K562 (cell line): ENCODE results near the gene LRP2BP. TPM values are rescaled to one million over a fixed set of nuclear protein-coding genes. Genes with fewer than 3 reads are reported as not detected.

Experiments
- ATAC-seq: fragments of 200-7000 bp; cut with Tn5 transposase; 3 replicates; pipeline ENCODE4 v1.9.1; 2020; ENCODE audit warnings: moderate library complexity
- BruUV-seq: library from RNA; stranded (reverse); fragments of 400-500 nt; replicated peaks from 2 replicates; lab custom pipeline; 2021; lab: Mats Ljungman, UMichigan
- CTCF ChIA-PET: fragments of 300-600 bp; formaldehyde crosslinking; extraction: SDS; loops from one replicate; lab custom pipeline; 2021; ENCODE audit warnings: low intra/inter-chr PET ratio; lab: Yijun Ruan, JAX
- POLR2A ChIA-PET: fragments of 300-600, 350-650 bp; sonication (Branson Sonifier 250); formaldehyde crosslinking; extraction: SDS; loops from one replicate; lab custom pipeline; 2021; ENCODE audit warnings: antibody characterized with exemption, inconsistent platforms; lab: Yijun Ruan, JAX
- DNase-seq, 4 experiments: peaks; one replicate each; pipeline versions ENCODE4 v3.0.0 to v3.0.0-alpha.2; 2011 to 2018; ENCODE audit warnings: low spot score in 3 of 4, mixed read lengths in 3 of 4; ENCODE audit errors: extremely low read depth in 1 of 4
- FAIRE-seq: peaks from 2 replicates; lab custom pipeline; 2011; peaks lifted over from hg19 to GRCh38; lab: Jason Lieb, UNC
- H2AFZ ChIP-seq: 2 replicates; pipeline ENCODE4 v1.6.0; 2011; ENCODE audit warnings: low read depth, low read length, control low read depth, inconsistent platforms
- H3K27ac ChIP-seq: fragments of 200-600 bp; 3 replicates; pipeline ENCODE4 v1.8.0; 2011; ENCODE audit warnings: low read depth, mild to moderate bottlenecking, control low read depth, inconsistent platforms, low read length, moderate library complexity, mixed read lengths; ENCODE audit errors: extremely low read depth
- H3K27me3 ChIP-seq, 2 experiments: fragments of 300-600 bp in 1 of 2; 2 replicates in 1 of 2; 3 replicates in 1 of 2; pipeline versions ENCODE4 v1.6.0 to v1.8.0; 2011; ENCODE audit warnings: inconsistent platforms in 2 of 2, low read length in 2 of 2, mild to moderate bottlenecking in 1 of 2, mixed read lengths in 1 of 2, moderate library complexity in 1 of 2; ENCODE audit not compliant: control insufficient read depth in 2 of 2, insufficient read depth in 2 of 2
- H3K36me3 ChIP-seq: fragments of 300-600 bp; 3 replicates; pipeline ENCODE4 v1.8.0; 2011; ENCODE audit warnings: mild to moderate bottlenecking, low read length, inconsistent platforms; ENCODE audit not compliant: control insufficient read depth, insufficient read depth
- H3K4me1 ChIP-seq, 2 experiments: fragments of 200-600 bp in 1 of 2; replicated peaks in 1 of 2; 2 replicates in 1 of 2; 3 replicates in 1 of 2; pipeline versions ENCODE4 v1.5.1 to v1.8.0; 2011; ENCODE audit warnings: inconsistent platforms in 2 of 2, low read length in 2 of 2, mild to moderate bottlenecking in 1 of 2, mixed read lengths in 1 of 2, moderate library complexity in 1 of 2; ENCODE audit not compliant: control insufficient read depth in 2 of 2, insufficient read depth in 2 of 2
- H3K4me2 ChIP-seq: 2 replicates; pipeline ENCODE4 v1.6.1; 2011; ENCODE audit warnings: low read length, control low read depth, inconsistent platforms, mixed read lengths; ENCODE audit not compliant: insufficient read depth
- H3K4me3 ChIP-seq: fragments of 200-600 bp; sonication (generic), shearing (Covaris generic); 2 replicates; pipeline ENCODE4 v1.5.1; 2016; ENCODE audit warnings: control low read depth, inconsistent platforms
- H3K79me2 ChIP-seq: fragments of 200-600 bp; 3 replicates; pipeline ENCODE4 v1.8.0; 2011; ENCODE audit warnings: low read length, inconsistent platforms; ENCODE audit not compliant: control insufficient read depth, insufficient read depth
- H3K9ac ChIP-seq, 2 experiments: 2 replicates each; pipeline versions ENCODE4 v1.6.0 to v1.6.1; 2011; ENCODE audit warnings: low read depth in 2 of 2, low read length in 2 of 2, control low read depth in 1 of 2, inconsistent platforms in 1 of 2, mild to moderate bottlenecking in 1 of 2, mixed read lengths in 1 of 2; ENCODE audit not compliant: insufficient read depth in 1 of 2
- H3K9me1 ChIP-seq: one replicate; pipeline ENCODE4 v1.6.0; 2011; ENCODE audit warnings: inconsistent platforms, mild to moderate bottlenecking, low read length, moderate library complexity; ENCODE audit not compliant: control insufficient read depth, insufficient read depth
- H3K9me3 ChIP-seq: replicated peaks from 2 replicates; pipeline ENCODE4 v1.5.1; 2011; ENCODE audit warnings: low read depth, low read length, inconsistent platforms; ENCODE audit not compliant: control insufficient read depth, insufficient read depth
- H4K20me1 ChIP-seq: replicated peaks from 2 replicates; pipeline ENCODE4 v1.6.1; 2011; ENCODE audit warnings: low read length, inconsistent platforms, mixed read lengths; ENCODE audit not compliant: control insufficient read depth, insufficient read depth
- ADNP ChIP-seq: fragments of 200-800 bp; sonication (Bioruptor generic); IDR thresholded peaks from 2 replicates; pipeline ENCODE4 v1.6.1; 2016; ENCODE audit warnings: missing genetic modification characterization, missing compliant biosample characterization
- BCOR ChIP-seq: fragments of 450-650 bp; IDR thresholded peaks from 2 replicates; pipeline ENCODE4 v1.6.1; 2016
- BHLHE40 ChIP-seq: IDR thresholded peaks from 2 replicates; pipeline ENCODE4 v1.6.1; 2011; ENCODE audit warnings: low read length, improper control_type of control experiment
- BRF1 ChIP-seq: IDR thresholded peaks from 3 replicates; pipeline ENCODE4 v1.6.1; 2011; ENCODE audit warnings: borderline replicate concordance, mild to moderate bottlenecking; ENCODE audit not compliant: insufficient read length; ENCODE audit errors: extremely low read depth
- GTF2E2 ChIP-seq: fragments of 200-800 bp; sonication (Bioruptor generic); IDR thresholded peaks from 2 replicates; pipeline ENCODE4 v1.6.1; 2016; ENCODE audit warnings: missing genetic modification characterization, missing compliant biosample characterization
- MCM3 ChIP-seq: fragments of 450-650 bp; IDR thresholded peaks from 2 replicates; pipeline ENCODE4 v1.6.1; 2016
- MEF2A ChIP-seq: IDR thresholded peaks from 2 replicates; pipeline ENCODE4 v1.6.1; 2011; ENCODE audit warnings: low read depth, mild to moderate bottlenecking, low read length, moderate library complexity; ENCODE audit not compliant: control insufficient read depth
- MYNN ChIP-seq, 2 experiments: sonication (generic); formaldehyde crosslinking in 1 of 2; IDR thresholded peaks; 2 replicates each; pipeline versions ENCODE4 v1.5.0 to v1.6.1; 2016 to 2020; ENCODE audit warnings: antibody characterized with exemption in 1 of 2, missing genetic modification reagents in 1 of 2
- PATZ1 ChIP-seq: fragments of 250-450 bp; sonication (Bioruptor Pico); IDR thresholded peaks from 2 replicates; pipeline ENCODE4 v1.5.0; 2020; ENCODE audit warnings: mild to moderate bottlenecking, borderline replicate concordance
- SIN3A ChIP-seq, 2 experiments: fragments of 150-350 bp in 1 of 2; IDR thresholded peaks; 2 replicates each; pipeline ENCODE4 v1.6.1; 2011 to 2016; ENCODE audit warnings: borderline replicate concordance in 2 of 2, low read depth in 2 of 2, low read length in 2 of 2, mild to moderate bottlenecking in 2 of 2, moderate library complexity in 2 of 2; ENCODE audit not compliant: control insufficient read depth in 1 of 2
- ZBTB11 ChIP-seq, 3 experiments: fragments of 200-800 bp in 1 of 3; fragments of 250-450 bp in 1 of 3; fragments of 450-650 bp in 1 of 3; sonication (Bioruptor Pico) in 1 of 3; sonication (Bioruptor generic) in 1 of 3; formaldehyde crosslinking in 1 of 3; IDR thresholded peaks; 2 replicates each; pipeline versions ENCODE4 v1.6.1 to v1.8.0; 2016 to 2022; ENCODE audit warnings: mild to moderate bottlenecking in 2 of 3, missing genetic modification characterization in 2 of 3, missing compliant biosample characterization in 1 of 3, moderate library complexity in 1 of 3
- ZNF384 ChIP-seq: IDR thresholded peaks from 2 replicates; pipeline ENCODE4 v1.6.1; 2012; ENCODE audit warnings: low read depth, low read length, improper control_type of control experiment
- ZNF584 ChIP-seq: fragments of 200-800 bp; sonication (Bioruptor generic); IDR thresholded peaks from 2 replicates; pipeline ENCODE4 v1.6.1; 2016; ENCODE audit warnings: low read depth, mild to moderate bottlenecking, missing genetic modification characterization, missing compliant biosample characterization
- WGBS: fragments of 100-300 bp; shearing (Covaris generic); methylation state at CpG from one replicate; pipeline ENCODE4 v1.1.6; 2016; ENCODE audit warnings: low coverage, mixed read lengths; ENCODE audit not compliant: insufficient coverage; ENCODE audit errors: missing lambda C conversion rate; 5-methylcytosine and 5-hydroxymethylcytosine counted together
- in situ Hi-C: fragments of 300-500 bp; cut with MboI; formaldehyde crosslinking; loops from 4 replicates; pipeline ENCODE4 v1.15.0; 2018; ENCODE audit warnings: inconsistent platforms, mixed read lengths
- intact Hi-C: fragments of 100-400 bp; cut with micrococcal nuclease; formaldehyde crosslinking; loops from 2 replicates; pipeline ENCODE4 v1.14.2; 2022
- polyA plus RNA-seq, 8 experiments: library from polyadenylated mRNA; depleted of rRNA in 4 of 8; stranded (reverse) in 5 of 8; unstranded in 3 of 8; fragments of >200 nt; fragmentation: Nextera tagmentation in 2 of 8; fragmentation: Illumina TruSeq in 1 of 8; extraction: Ambion mirVana in 2 of 8; extraction: Trizol in 1 of 8; gene quantifications; 2 replicates each; pipeline versions ENCODE4 v1.2.1 to v1.2.3, GENCODE V29; 2011 to 2014; ENCODE audit warnings: inconsistent platforms in 1 of 8, missing spikeins in 1 of 8
- total RNA-seq, 7 experiments: library from RNA; depleted of rRNA in 6 of 7; stranded (reverse); fragments of >200 nt in 6 of 7; fragmentation: Illumina TruSeq in 2 of 7; extraction: Trizol in 2 of 7; gene quantifications; 2 replicates each; pipeline versions ENCODE4 v1.2.1 to v1.2.3, GENCODE V29; 2011 to 2021; ENCODE audit warnings: low replicate concordance in 1 of 7

The LRP2BP gene
- total and polyA plus RNA-seq, 9 of the 15 experiments (the other 6 are each of a cell fraction or from before 2014, with no cell fraction given): 0.42 to 2.1 (median 0.62) TPM

GRCh38 chr4:185396724-185397385 lies 1.1 kb upstream of the LRP2BP start, which contains the start of gene ANKRD37:
Gene ANKRD37, plus strand, starts transcription at chr4:185396841. Its CDS starts 83 bp downstream, at chr4:185396924.
- intact Hi-C loops: loop anchor here (5.0 kb wide), 1 partner anchor 80 kb away; no protein-coding TSS in a partner anchor
- CTCF ChIA-PET: no interaction called here
- no TSS peak for BruUV-seq
- no peak for TF ChIP-seq GTF2E2 (tag)
- no peak for TF ChIP-seq BRF1
- no peak for TF ChIP-seq MCM3
- TF ChIP-seq MYNN (IDR thresholded peaks at IDR 0.05): 0 out of 2 replicates have a peak, but pooled peaks have one; percentile 28
- TF ChIP-seq MYNN (CRISPR knock-in tag; IDR thresholded peaks at IDR 0.05): no peak
- TF ChIP-seq ADNP: no peak
- TF ChIP-seq ZNF384: no peak
- no peak for TF ChIP-seq BCOR
- TF ChIP-seq MEF2A: no peak
- 0 out of 6 replicates have a peak, but pooled peaks of 1 of the 3 experiments have one; percentile 20 for TF ChIP-seq ZBTB11 (CRISPR knock-in tag; IDR thresholded peaks at IDR 0.05)
- 0 out of 4 replicates have a peak, but pooled peaks have one; percentile 51 to 68 for TF ChIP-seq SIN3A (IDR thresholded peaks at IDR 0.05; ENCODE audit: borderline replicate concordance in 2 of 2, control insufficient read depth in 1 of 2, low read depth in 2 of 2, low read length in 2 of 2)
- no peak for TF ChIP-seq ZNF584 (CRISPR knock-in tag)
- no peak for TF ChIP-seq BHLHE40
- TF ChIP-seq PATZ1 (CRISPR knock-in tag): no peak

More at GRCh38 chr4:185396724-185397385, 1.1 kb upstream of the LRP2BP start, which contains the start of gene ANKRD37:
- DNase-seq (peak in 2 of 4 experiments; percentile 42 to 43), FAIRE-seq (no peak), ATAC-seq (peak; percentile 42)
- in situ Hi-C loops: loop anchor here (10.0 kb wide), 1 partner anchor 192 kb away; the partner anchor contains the start of genes CFAP97 and SNX25
- Histone ChIP-seq H3K9ac (peak within 1 kb of the TSS; percentile 82 to 95), H2AFZ (peak within 1 kb of the TSS; percentile 81), H3K27me3 (no peaks in the 10 kb centered on the region), H3K9me3 (no peaks in the 10 kb centered on the region), H3K27ac (peak within 1 kb of the TSS; percentile 94), H4K20me1 (no peaks in the 10 kb centered on the region), H3K4me3 (peak within 1 kb of the TSS; percentile 56), H3K4me2 (peak within 1 kb of the TSS; percentile 84), H3K4me1 (peaks cover 2 to 20% of the 10 kb centered on the region in 2 experiments; a peak in 4 of 5 replicates), H3K79me2 (peaks cover 35% of the 10 kb centered on the region), H3K36me3 (peaks cover 39% of the 10 kb centered on the region), H3K9me1 (no peaks in the 10 kb centered on the region)
- POLR2A ChIA-PET: interaction anchor here (0.6 to 3.4 kb wide), 9 partner anchors 9 to 695 kb away, joined by 3 to 21 read pairs (median 3); partner anchors contain the start of gene UFSP2
- WGBS: 7% methylated on average over 33 of the region's 38 CpGs
